Stimulated activated naive CD8-positive, alpha-beta T cell treated with anti-CD3 and anti-CD28 coated beads, Interleukin-15, Interleukin-2, amounts not matched to agents 100 ng/mL and 50 ng/mL, for 24 hours (primary cell): Measurements from ENCODE around the gene ARSD.
"Not testable (repeated sequence)": the region's sequence is repeated elsewhere in the genome, so short reads cannot be mapped to it uniquely, and the experiment has no call there.

ENCODE experiments used
- H3K27ac Mint-ChIP-seq: one replicate; pipeline ENCODE4 v1.8.0; 2021; ENCODE audit warnings: mild to moderate bottlenecking, mixed read lengths
- H3K27me3 Mint-ChIP-seq: one replicate; pipeline ENCODE4 v1.8.0; 2021; ENCODE audit warnings: mixed read lengths
- H3K36me3 Mint-ChIP-seq: one replicate; pipeline ENCODE4 v1.8.0; 2021; ENCODE audit warnings: low read depth, mixed read lengths
- H3K4me1 Mint-ChIP-seq: one replicate; pipeline ENCODE4 v1.8.0; 2021; ENCODE audit warnings: low read depth, mixed read lengths
- H3K4me3 Mint-ChIP-seq: one replicate; pipeline ENCODE4 v1.8.0; 2021; ENCODE audit warnings: mild to moderate bottlenecking, mixed read lengths
- H3K9me3 Mint-ChIP-seq: one replicate; pipeline ENCODE4 v1.8.0; 2021; ENCODE audit warnings: mixed read lengths

ARSD gene

DNA sequence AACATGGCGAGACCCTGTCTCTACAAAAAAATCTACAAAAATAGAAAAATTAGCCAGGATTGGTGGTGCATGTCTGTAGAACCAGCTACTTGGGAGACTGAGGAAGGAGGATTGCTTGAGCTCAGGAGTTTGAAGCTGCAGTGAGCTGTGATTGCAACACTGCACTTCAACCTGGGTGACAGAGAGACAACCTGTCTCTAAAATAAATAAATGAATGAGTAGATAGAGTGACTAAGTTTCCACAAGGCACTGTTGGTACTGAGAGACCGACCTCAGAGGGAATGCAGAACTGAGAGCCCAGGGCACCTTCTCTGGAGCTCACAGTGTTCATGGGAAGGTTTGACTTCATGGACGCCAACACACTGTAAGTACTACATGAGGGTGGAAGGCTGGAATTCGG is 26.7 kb upstream of the ARSD start:
- Mint-ChIP-seq H3K27me3 (no peaks in the 10 kb centered on the region), H3K27ac (no peak overlapping the region), H3K36me3 (no peaks in the 10 kb centered on the region), H3K4me1 (no peaks in the 10 kb centered on the region), H3K4me3 (no peak overlapping the region), H3K9me3 (no peaks in the 10 kb centered on the region)

DNA sequence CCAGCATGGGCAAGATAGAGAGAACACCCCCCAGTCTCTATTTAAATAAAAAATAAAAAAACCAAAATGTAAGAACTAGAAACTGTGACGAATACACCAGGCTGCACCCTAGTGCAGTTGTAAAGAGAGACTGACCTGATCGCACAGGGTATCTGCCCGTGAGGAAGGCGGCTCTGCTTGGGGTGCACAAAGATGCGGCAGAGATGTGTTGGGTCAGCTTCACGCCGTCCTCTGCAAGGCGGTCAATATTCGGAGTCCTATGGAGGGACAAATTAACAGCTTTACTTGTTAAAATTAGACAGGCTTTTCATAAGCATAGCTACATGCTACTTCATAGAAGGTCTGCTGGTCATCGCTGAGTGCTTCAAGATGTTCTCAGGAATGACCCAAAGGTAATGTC is 26.1 kb upstream of the ARSD start:
- Mint-ChIP-seq H3K4me1 (no peaks in the 10 kb centered on the region), H3K27ac (no peak overlapping the region), H3K36me3 (no peaks in the 10 kb centered on the region), H3K4me3 (no peak overlapping the region), H3K27me3 (no peaks in the 10 kb centered on the region), H3K9me3 (no peaks in the 10 kb centered on the region)

DNA sequence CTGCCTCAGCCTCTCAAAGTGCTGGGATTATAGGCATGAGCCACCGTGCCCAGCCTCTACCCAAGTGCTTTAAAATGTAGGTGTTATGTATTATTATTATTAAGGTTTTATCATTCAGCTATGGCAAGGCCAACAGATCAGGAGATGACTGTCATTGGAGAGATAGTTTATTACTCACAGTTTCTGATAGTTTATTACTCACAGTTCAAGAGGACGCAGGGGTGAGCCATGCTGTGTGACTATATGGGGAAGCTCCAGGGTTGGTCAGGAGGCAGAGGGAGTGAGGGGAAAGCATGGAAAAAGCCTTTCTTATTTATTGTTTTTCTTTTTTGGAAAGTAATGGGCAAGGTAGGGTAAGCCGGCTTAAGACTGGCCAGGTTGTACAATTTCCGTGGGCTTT is 25.4 kb upstream of the ARSD start:
- H3K36me3 Mint-ChIP-seq, result no peaks in the 10 kb centered on the region

DNA sequence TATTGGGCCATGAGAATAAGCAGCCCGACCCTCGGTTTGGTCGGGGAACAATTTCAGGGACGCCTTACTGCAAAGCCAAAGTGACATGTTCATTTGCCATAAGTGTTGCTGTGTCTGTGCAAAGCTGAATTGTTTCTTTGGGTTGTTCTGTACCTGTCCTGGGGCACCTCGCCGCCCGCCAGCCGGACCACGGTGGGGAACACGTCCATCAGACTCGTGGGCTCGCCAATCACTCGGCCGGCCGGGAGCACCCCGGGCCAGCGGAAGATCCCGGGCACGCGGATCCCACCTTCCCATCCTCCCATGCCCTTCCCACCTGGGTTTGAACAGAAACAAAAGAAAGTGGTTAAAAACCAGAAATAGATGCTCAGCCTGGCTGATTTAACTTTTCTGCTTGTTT is 8.8 kb upstream of the ARSD start:
- H3K4me3 Mint-ChIP-seq, H3K36me3 Mint-ChIP-seq, H3K27me3 Mint-ChIP-seq, H3K4me1 Mint-ChIP-seq, H3K9me3 Mint-ChIP-seq, H3K27ac Mint-ChIP-seq: not testable (repeated sequence)

More for the DNA sequence above, 25.4 kb upstream of the ARSD start:
- Mint-ChIP-seq H3K27me3 (no peaks in the 10 kb centered on the region), H3K4me1 (no peaks in the 10 kb centered on the region), H3K9me3 (no peaks in the 10 kb centered on the region), H3K4me3 (no peak overlapping the region), H3K27ac (no peak overlapping the region)

DNA sequence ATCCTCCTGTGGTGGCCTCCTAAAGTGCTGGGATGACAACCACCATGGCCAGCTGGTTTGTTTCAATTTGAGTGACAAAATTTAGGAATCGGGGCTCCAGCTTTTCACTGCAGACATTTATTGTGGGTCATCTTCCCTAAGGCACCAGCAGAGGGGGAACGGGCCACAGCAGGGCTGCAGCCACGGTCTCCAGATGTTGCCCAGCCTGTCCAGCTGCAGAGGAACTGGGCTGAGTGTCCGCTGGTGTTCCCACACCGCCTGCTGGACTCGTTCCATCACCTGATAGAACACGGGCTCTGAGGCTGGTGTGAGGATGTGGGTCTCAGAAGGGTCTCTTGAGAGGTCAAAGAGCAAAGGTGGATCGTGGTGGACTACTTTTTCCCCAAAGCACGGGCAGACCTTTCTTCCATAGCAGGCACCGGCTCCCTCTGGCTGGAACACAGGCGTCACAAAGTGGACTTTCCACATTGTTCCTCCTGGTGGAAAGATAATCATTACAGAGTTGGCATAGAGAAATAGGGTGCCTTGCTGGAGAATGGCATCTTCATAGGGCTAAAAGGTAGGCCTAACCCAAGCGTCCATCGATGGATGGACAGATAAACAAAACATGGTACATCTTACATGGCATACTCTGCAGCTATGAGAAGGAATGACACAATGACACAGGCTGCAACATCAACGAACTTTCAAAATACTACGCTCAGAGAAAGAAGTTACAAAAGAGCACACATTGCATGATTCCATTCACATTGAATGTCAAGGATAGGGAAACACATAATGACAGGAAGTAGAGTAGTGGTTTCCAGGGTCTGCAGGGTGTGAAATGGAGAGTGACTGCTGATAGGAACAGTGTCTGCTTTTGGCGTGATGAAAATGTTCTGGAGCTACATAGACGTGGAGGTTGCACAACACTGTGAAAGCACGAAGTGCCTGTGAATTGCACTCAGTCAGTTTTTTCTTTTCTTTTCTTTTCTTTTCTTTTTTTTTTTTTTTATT is 5.9 kb upstream of the ARSD start:
- Mint-ChIP-seq H3K9me3 (no peaks in the 10 kb centered on the region), H3K4me3 (no peak overlapping the region), H3K36me3 (no peaks in the 10 kb centered on the region), H3K27ac (no peak overlapping the region), H3K4me1 (peaks cover 4% of the 10 kb centered on the region), H3K27me3 (peaks cover 9% of the 10 kb centered on the region)

DNA sequence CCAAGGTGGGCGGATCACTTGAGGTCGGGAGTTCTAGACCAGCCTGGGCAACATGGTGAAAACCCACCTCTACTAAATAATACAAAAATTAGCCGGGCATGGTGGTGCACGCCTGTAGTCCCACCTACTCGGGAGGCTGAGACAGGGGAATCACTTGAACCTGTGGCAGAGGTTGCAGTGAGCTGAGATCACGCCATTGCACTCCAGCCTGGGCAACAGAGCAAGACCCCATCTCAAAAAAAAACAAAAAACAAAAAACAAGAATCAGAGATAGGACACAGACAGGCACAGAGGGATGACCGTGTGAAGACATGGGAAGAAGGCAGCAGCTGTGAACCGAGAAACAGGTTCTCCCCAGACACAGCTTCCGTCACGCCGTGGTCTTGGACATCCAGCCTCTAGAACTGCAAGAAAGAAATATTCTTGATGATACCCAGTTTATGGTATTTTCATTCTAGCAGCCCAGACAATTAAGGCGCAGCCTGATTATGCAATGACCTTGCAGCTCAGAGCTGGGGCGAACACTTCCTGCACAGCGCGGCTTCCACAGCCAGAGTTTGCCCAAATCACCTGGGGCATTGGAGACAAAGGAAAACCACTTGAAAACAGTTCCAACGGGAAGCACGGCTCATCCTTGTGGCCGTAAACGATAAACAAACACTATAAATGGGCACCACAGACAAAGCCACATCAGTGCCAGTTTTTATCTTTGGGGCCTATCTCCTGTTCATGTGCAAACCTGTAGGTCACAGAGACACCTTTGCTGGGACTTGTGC is 4.2 kb upstream of the ARSD start:
- H3K4me3 Mint-ChIP-seq, result no peak overlapping the region
- H3K36me3 Mint-ChIP-seq, result no peaks in the 10 kb centered on the region
- H3K27me3 Mint-ChIP-seq, result peaks cover 10% of the 10 kb centered on the region
- H3K27ac Mint-ChIP-seq, result no peak overlapping the region
- no peaks in the 10 kb centered on the region for H3K9me3 Mint-ChIP-seq
- peaks cover 4% of the 10 kb centered on the region for H3K4me1 Mint-ChIP-seq

DNA sequence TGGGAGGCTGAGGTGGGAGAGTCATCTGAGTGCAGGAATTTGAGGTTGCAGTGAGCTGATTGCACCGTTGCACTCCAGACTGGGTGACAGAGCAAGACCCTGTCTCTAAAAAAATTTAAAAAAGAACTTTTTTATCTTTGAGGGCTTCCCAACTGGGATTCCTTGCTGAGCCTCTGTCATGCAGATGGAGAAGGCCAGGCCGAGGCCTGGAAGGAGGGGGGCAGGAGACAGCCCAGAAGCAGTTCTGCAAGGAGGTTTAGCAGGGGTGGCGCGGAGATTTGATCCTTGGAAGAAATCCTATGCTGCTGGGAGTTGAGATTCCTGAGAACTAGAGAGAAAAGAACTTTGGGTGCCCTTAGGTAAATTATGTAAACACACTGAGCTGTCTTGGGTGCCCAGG is 2.5 kb upstream of the ARSD start:
- H3K36me3 Mint-ChIP-seq, result no peaks in the 10 kb centered on the region
- peaks cover 10% of the 10 kb centered on the region for H3K27me3 Mint-ChIP-seq
- H3K27ac Mint-ChIP-seq, result no peak overlapping the region
- peaks cover 4% of the 10 kb centered on the region for H3K4me1 Mint-ChIP-seq
- no peaks in the 10 kb centered on the region for H3K9me3 Mint-ChIP-seq
- H3K4me3 Mint-ChIP-seq, result no peak overlapping the region

DNA sequence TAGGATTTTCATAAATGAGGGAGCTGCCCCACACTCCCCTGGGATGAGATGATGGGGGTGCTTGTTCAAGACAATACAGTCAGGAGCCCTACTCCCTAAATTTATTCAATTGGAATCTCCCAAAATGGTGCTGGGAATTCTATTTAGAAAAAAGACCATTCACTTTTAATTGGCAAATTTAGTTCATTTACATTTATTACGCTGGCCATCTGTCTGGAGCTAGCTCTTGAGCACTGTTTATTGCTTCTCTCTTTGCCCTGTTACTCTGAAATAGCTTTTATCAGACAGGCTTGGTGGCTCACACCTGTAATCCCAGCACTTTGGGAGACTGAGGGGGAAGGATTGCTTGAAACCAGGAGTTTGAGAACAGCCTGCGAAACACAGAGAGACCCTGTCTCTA is 2.0 kb upstream of the ARSD start:
- no peak overlapping the region for H3K27ac Mint-ChIP-seq
- H3K27me3 Mint-ChIP-seq, result peaks cover 10% of the 10 kb centered on the region
- peaks cover 4% of the 10 kb centered on the region for H3K4me1 Mint-ChIP-seq
- no peaks in the 10 kb centered on the region for H3K9me3 Mint-ChIP-seq
- no peaks in the 10 kb centered on the region for H3K36me3 Mint-ChIP-seq
- no peak overlapping the region for H3K4me3 Mint-ChIP-seq

DNA sequence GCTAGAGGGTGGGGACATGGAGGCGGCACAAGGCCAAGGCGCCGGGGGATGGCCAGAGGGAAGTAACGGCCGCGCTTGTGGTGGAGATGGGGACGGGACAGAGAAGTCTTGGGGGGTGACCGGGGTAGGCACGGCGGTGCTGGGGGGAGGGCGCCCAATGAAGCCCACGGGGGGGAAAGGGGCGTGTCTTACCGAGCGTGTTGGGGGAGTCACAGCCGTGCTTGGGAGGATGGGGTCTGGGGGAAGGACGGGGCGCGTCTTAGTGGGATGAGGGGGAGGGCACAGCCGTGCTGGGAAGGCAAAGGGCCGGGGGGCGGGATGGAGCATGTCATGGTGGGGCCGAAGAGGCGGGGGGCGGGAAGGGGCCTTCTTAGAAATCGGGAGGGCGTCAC is 952 bp downstream of the ARSD start:
- Mint-ChIP-seq H3K4me3 (peak overlapping the region; percentile 10), H3K36me3 (no peaks in the 10 kb centered on the region), H3K27me3 (peaks cover 7% of the 10 kb centered on the region), H3K27ac (no peak overlapping the region), H3K9me3 (no peaks in the 10 kb centered on the region), H3K4me1 (peaks cover 4% of the 10 kb centered on the region)

DNA sequence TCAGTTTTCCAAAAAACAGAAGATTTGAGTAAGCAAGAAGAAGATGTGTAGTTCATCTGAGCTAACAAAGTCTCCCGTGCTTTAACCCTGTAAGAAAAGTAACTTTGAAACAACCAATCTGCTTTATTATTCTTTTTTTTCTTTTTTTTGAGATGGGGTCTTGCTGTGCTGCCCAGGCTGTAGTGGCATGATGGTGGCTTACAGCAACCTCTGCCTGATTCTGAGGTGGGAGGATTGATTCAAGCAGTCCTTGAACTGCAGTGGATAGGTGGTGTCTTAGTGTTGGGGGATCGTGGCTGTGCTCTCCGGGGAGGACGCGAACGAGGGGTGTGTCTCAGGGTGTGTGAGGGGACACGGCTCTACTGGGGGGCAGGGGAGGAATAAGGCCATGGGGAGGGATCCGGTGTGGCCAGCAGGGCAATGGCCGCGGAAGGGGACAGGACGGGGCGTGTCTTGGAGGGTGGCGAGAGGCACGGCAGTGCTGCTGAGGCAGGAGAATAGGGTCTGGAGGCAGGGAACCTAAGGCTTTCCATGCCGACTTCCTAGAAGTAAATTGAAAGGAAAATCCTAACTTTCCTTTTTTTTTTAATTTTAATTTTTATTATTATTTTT is 2.4 kb downstream of the ARSD start:
- Mint-ChIP-seq H3K27me3 (peaks cover 7% of the 10 kb centered on the region), H3K4me1 (peaks cover 4% of the 10 kb centered on the region), H3K36me3 (no peaks in the 10 kb centered on the region), H3K27ac (no peak overlapping the region), H3K4me3 (no peak overlapping the region), H3K9me3 (no peaks in the 10 kb centered on the region)

DNA sequence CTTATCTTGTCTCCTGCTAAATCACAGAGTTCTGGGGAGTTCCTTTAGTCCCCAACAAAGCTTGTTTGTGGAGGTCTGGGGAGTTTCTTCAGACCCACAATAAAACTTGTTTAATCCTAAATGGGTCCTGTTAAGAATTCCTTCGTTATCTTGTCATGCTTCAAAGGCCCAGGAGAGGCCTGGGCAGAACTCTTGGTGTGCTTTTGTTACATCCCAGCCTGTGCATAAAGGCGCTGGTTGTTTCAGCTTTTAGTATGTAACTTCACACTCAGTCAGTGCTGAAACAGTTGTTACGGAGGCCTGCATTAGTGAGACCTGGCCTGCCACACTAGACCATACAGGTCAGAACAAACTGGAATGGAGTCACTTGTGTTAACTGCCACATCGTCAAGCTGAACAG is 2.9 kb downstream of the ARSD start:
- not testable (repeated sequence) for H3K4me3 Mint-ChIP-seq, H3K27me3 Mint-ChIP-seq, H3K36me3 Mint-ChIP-seq, H3K9me3 Mint-ChIP-seq, H3K4me1 Mint-ChIP-seq, H3K27ac Mint-ChIP-seq

DNA sequence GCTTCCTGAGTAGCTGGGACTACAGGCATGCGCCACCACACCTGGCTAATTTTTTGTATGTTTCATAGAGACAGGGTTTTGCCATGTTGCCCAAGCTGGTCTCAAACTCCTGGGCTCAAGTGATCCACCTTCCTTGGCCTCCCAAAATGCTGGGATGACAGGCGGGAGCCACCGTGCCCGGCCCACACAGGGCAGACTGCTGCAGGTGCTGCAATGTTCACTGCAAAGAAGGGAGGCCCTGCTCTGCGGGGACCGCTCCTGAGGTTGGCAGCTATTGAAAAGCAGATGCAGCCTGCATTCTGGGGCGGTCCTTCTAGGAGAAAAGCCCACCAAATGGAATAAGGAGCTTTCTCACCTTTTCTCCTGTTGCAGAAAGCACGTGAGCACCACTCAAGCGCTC is 5.0 kb downstream of the ARSD start:
- H3K36me3 Mint-ChIP-seq, result peaks cover 7% of the 10 kb centered on the region
- H3K27me3 Mint-ChIP-seq, result no peaks in the 10 kb centered on the region
- H3K27ac Mint-ChIP-seq, result no peak overlapping the region
- H3K4me1 Mint-ChIP-seq, result no peaks in the 10 kb centered on the region
- no peak overlapping the region for H3K4me3 Mint-ChIP-seq
- H3K9me3 Mint-ChIP-seq, result no peaks in the 10 kb centered on the region

DNA sequence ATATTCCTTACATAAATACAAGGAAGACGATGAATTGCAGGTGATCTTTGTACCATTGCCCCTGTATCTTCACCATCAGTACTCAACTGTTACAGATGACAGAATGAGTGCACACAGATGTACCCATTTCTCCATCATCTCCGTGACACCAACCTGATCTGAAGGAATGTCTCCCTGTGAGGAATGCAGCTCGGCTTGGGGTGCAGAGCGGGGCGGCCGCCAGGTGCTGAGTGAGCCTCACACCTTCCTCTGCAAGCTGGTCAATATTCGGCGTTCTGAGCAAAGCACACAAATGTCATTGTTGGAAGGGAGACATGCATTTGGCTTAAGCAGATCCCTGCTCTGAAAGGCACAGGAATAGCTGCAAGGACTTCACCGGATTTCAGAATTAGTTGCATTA is 7.4 kb downstream of the ARSD start:
- Mint-ChIP-seq H3K4me1 (no peaks in the 10 kb centered on the region), H3K4me3 (no peak overlapping the region), H3K27me3 (no peaks in the 10 kb centered on the region), H3K9me3 (no peaks in the 10 kb centered on the region), H3K27ac (no peak overlapping the region), H3K36me3 (peaks cover 7% of the 10 kb centered on the region)

DNA sequence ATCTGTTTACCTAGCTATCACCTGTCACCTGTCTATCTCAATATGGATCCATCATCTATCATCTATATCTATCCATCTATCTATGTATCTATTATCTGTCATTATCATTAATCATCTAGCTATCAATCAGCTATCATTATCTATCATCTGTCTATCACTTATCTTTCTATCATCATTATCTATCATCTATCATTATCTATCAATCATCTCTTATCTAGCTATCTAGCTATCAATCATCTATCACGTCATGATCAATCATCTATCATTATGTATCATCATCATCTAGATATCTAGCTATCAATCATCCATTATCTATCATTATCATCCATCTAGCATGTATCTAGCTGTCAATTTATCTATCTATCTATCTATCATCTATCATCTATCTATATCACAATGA is 7.9 kb downstream of the ARSD start:
- Mint-ChIP-seq H3K9me3 (peaks cover 4% of the 10 kb centered on the region), H3K36me3 (peaks cover 7% of the 10 kb centered on the region)

DNA sequence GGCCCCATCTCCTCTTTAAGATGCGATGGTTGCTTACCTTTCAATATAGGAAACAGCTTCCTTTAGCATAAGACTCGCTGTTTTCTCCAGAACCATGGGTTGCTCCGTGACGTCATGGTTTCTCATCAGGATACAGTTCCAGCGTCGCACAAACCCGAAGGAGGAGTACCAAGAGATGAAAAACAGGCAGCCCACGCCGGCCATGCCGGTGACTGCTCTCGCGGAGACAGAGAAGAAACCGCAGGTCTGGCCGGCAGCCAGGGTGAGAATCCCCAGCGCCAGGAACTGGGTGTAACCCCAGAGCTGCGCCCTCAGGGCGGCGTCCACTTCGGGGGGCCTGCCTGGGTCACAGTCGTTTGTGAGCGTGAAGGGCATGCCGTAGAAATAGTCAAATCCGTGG is 11.4 kb downstream of the ARSD start:
- peaks cover 7% of the 10 kb centered on the region for H3K36me3 Mint-ChIP-seq
- H3K27ac Mint-ChIP-seq, result no peak overlapping the region
- no peaks in the 10 kb centered on the region for H3K27me3 Mint-ChIP-seq
- H3K4me1 Mint-ChIP-seq, result no peaks in the 10 kb centered on the region
- H3K4me3 Mint-ChIP-seq, result no peak overlapping the region
- H3K9me3 Mint-ChIP-seq, result peaks cover 4% of the 10 kb centered on the region

More for the DNA sequence above, 7.9 kb downstream of the ARSD start:
- Mint-ChIP-seq H3K4me3 (no peak overlapping the region), H3K27ac (no peak overlapping the region), H3K27me3 (no peaks in the 10 kb centered on the region), H3K4me1 (no peaks in the 10 kb centered on the region)
